22Rv1 (cell line): ENCODE results near the gene SAMD8.

Source experiments
- ZFX ChIP-seq: fragments of 450-650 bp; IDR thresholded peaks from 2 replicates; pipeline ENCODE4 v1.6.1; 2017; ENCODE audit warnings: antibody characterized with exemption, borderline replicate concordance
- TF ChIP-seq, protein P1 (sequence below): fragments of 450-650 bp; IDR thresholded peaks from 2 replicates; pipeline ENCODE4 v1.5.1; 2017; ENCODE audit warnings: mild to moderate bottlenecking

DNA sequence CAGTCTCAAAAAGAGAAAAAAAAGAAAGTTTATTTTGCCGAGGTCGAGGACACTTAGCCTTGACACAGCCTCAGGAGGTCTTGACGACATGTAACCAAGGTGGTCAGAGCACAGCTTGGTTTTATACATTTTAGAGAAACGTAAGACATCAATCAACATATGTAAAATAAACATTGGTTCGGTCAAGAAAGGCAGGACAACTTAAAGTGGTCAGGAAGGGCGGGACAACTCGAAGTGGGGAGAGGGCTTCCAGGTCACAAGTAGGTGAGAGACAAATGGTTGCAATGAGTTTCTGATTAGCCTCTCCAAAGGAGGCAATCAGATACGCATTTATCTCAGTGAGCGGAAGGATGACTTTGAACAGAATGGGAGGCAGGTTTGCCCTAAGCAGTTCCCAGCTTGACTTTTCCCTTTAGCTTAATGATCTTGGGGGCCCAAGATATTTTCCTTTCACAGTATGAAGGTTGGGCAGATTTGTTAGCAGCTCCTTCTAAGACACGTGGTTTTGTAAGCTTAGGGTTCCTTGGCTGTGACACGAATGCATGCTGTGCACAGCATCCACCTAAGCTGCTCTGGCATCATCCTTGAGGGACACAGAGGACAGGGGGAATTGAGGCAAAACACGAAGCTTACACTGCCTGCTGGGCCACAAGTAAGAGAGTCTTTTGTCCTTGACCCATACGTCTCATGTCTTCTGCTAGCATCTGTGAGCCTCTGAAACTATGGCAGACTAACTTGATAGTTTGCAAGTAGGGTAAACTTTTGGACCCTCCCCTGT lies 95.8 kb downstream of the SAMD8 start:
- TF ChIP-seq, protein P1, sequence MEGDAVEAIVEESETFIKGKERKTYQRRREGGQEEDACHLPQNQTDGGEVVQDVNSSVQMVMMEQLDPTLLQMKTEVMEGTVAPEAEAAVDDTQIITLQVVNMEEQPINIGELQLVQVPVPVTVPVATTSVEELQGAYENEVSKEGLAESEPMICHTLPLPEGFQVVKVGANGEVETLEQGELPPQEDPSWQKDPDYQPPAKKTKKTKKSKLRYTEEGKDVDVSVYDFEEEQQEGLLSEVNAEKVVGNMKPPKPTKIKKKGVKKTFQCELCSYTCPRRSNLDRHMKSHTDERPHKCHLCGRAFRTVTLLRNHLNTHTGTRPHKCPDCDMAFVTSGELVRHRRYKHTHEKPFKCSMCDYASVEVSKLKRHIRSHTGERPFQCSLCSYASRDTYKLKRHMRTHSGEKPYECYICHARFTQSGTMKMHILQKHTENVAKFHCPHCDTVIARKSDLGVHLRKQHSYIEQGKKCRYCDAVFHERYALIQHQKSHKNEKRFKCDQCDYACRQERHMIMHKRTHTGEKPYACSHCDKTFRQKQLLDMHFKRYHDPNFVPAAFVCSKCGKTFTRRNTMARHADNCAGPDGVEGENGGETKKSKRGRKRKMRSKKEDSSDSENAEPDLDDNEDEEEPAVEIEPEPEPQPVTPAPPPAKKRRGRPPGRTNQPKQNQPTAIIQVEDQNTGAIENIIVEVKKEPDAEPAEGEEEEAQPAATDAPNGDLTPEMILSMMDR: no peak
- no peak for TF ChIP-seq ZFX
